ENCODE measurements around the gene ALDH1L1.
"Not testable (repeated sequence)": the region's sequence is repeated elsewhere in the genome, so short reads cannot be mapped to it uniquely, and the experiment has no call there.

ALDH1L1 gene

DNA sequence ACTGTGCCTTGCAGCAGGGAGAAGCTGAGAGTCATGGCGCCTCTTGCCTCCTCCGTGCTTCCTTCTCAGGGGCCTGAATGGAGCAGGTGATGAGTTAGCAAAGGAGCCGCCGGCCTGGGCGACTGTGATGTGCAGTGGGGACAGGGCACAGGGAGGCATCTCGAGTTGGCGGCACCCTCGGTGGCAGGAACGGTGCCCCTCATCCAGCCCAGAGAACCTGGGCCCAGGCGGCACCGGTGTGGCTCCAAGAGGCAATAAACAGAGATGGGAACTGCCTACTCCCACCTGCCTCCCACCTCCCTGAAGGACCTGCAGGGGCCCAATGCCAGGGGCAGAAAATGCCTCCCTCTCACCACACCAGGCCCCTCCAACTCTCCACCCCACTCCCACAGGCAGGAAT, 102.6 kb downstream of the ALDH1L1 start:
- no peak overlapping the region for H3K9ac ChIP-seq (ENCODE audit: low read depth, low read length)
- H3K36me3 ChIP-seq (ENCODE audit: control insufficient read depth, insufficient read depth, low read length) = no peaks in the 10 kb centered on the region
- no peaks in the 10 kb centered on the region for H3K4me1 ChIP-seq (ENCODE audit: control insufficient read depth, insufficient read depth, low read length)
- no peak overlapping the region for H3K4me3 ChIP-seq (ENCODE audit: low read depth, low read length)
- no peaks in the 10 kb centered on the region for H3K27me3 ChIP-seq (ENCODE audit: control insufficient read depth, insufficient read depth, low read length)
- H3K9me3 ChIP-seq (ENCODE audit: control insufficient read depth, insufficient read depth, low read length) = no peaks in the 10 kb centered on the region

DNA sequence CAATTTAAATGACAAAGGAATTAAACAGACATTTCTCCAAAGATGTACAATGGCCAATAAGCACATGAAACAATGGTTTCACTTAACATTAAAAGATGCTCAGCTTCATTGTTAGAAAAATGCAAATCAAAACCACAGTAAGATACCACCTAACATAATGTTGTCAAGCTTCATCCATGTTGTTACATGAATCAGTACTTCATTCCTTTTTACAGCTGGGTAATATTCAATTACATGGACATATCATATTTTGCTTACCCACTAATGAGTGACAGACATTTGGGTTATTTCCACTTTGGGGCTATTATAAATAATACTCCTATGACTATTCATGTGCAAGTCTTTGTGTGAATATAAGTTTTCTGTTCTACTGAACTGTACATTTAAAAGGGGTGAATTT, 104.2 kb downstream of the ALDH1L1 start:
- Histone ChIP-seq H3K4me3 (ENCODE audit: low read depth, low read length) (no peak overlapping the region), H3K27me3 (ENCODE audit: control insufficient read depth, insufficient read depth, low read length) (no peaks in the 10 kb centered on the region), H3K36me3 (ENCODE audit: control insufficient read depth, insufficient read depth, low read length) (no peaks in the 10 kb centered on the region), H3K9me3 (ENCODE audit: control insufficient read depth, insufficient read depth, low read length) (no peaks in the 10 kb centered on the region), H3K9ac (ENCODE audit: low read depth, low read length) (no peak overlapping the region), H3K4me1 (ENCODE audit: control insufficient read depth, insufficient read depth, low read length) (no peaks in the 10 kb centered on the region)

DNA sequence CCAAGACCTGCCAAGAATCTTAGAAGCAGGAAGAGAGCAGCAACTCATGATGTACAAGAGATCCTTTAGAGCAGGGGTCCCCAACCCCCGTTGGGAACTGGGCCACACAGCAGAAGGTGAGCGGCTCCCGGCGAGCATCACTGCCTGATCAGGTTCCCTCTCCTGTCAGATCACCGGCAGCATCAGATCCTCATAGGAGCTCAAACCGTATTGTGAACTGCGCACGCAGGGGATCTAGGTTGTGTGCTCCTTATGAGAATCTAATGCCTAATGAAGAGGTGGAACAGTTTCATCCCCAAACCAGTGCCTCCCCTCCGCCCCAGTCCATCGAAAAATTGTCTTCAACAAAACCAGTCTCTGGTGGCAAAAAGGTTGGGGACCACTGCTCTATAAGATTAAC, 110.2 kb downstream of the ALDH1L1 start:
- Histone ChIP-seq H3K27me3 (ENCODE audit: control insufficient read depth, insufficient read depth, low read length) (no peaks in the 10 kb centered on the region), H3K4me3 (ENCODE audit: low read depth, low read length) (no peak overlapping the region), H3K4me1 (ENCODE audit: control insufficient read depth, insufficient read depth, low read length) (no peaks in the 10 kb centered on the region), H3K9ac (ENCODE audit: low read depth, low read length) (no peak overlapping the region), H3K36me3 (ENCODE audit: control insufficient read depth, insufficient read depth, low read length) (no peaks in the 10 kb centered on the region), H3K9me3 (ENCODE audit: control insufficient read depth, insufficient read depth, low read length) (no peaks in the 10 kb centered on the region)

DNA sequence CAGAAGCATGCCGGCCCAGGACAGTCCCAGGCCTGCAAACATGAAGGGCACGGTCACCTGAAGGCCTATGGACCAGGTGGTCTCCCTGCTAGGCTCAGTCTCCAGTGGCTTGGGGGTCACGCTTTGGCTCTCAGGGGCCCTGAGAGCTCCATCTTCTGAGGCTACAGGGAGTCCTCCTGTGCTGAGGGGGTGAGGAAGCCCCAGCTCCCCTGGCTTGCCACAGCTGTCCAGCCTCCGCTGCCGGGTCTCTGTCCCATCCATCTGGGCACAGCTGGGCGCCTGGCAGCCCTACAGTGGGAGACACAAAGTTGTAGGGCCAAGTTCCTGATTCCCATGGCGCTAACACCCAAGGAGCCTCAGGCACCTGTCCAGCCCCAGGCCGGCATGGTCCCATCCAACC, 112.4 kb downstream of the ALDH1L1 start:
- no peaks in the 10 kb centered on the region for H3K27me3 ChIP-seq (ENCODE audit: control insufficient read depth, insufficient read depth, low read length)
- no peaks in the 10 kb centered on the region for H3K9me3 ChIP-seq (ENCODE audit: control insufficient read depth, insufficient read depth, low read length)
- no peak overlapping the region for H3K4me3 ChIP-seq (ENCODE audit: low read depth, low read length)
- no peaks in the 10 kb centered on the region for H3K4me1 ChIP-seq (ENCODE audit: control insufficient read depth, insufficient read depth, low read length)
- H3K9ac ChIP-seq (ENCODE audit: low read depth, low read length) = no peak overlapping the region
- H3K36me3 ChIP-seq (ENCODE audit: control insufficient read depth, insufficient read depth, low read length) = no peaks in the 10 kb centered on the region

DNA sequence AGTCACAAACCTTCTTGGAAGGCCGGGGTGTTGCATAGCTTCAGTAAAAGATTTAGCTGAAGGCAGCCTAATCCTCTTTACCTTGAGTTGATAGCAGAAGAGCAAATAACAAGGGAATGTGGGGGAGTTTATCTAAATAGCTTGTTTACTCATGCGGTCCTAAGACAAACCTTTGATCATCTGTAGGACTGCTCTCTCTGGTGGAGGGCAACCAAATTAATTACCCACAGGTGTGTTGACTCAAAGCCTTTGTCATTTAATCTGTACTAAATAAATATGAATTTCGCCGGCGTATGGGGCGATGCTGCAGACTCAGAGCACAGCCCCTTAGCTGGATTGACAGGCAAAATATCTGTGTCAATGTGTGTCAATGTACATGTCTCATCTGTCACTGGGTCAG, 113.7 kb downstream of the ALDH1L1 start:
- not testable (repeated sequence) for H3K4me3 ChIP-seq (ENCODE audit: low read depth, low read length); H3K9me3 ChIP-seq (ENCODE audit: control insufficient read depth, insufficient read depth, low read length); H3K36me3 ChIP-seq (ENCODE audit: control insufficient read depth, insufficient read depth, low read length); H3K27me3 ChIP-seq (ENCODE audit: control insufficient read depth, insufficient read depth, low read length); H3K4me1 ChIP-seq (ENCODE audit: control insufficient read depth, insufficient read depth, low read length); H3K9ac ChIP-seq (ENCODE audit: low read depth, low read length)

DNA sequence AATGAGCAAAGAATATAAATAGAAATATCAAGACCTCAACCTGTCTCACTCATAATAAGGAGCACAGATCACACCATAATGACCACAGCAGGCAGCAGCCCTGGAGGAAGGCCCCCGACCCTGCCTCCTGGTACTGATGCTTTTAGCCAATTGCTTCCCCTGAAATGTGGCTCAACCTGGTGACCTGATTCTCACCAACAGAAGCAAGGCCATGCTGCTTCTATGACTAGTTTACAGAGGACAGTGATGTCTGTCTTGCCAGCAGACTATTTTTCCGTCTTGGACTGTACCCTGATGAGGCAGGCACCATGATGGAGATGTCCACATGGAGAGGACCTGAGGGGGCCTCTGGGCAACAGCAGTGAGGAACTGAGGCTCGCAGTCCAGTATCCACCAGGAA, 114.5 kb downstream of the ALDH1L1 start:
- H3K9me3 ChIP-seq (ENCODE audit: control insufficient read depth, insufficient read depth, low read length) = no peaks in the 10 kb centered on the region
- no peak overlapping the region for H3K4me3 ChIP-seq (ENCODE audit: low read depth, low read length)
- no peaks in the 10 kb centered on the region for H3K27me3 ChIP-seq (ENCODE audit: control insufficient read depth, insufficient read depth, low read length)
- H3K9ac ChIP-seq (ENCODE audit: low read depth, low read length) = no peak overlapping the region
- H3K36me3 ChIP-seq (ENCODE audit: control insufficient read depth, insufficient read depth, low read length) = no peaks in the 10 kb centered on the region
- H3K4me1 ChIP-seq (ENCODE audit: control insufficient read depth, insufficient read depth, low read length) = no peaks in the 10 kb centered on the region

DNA sequence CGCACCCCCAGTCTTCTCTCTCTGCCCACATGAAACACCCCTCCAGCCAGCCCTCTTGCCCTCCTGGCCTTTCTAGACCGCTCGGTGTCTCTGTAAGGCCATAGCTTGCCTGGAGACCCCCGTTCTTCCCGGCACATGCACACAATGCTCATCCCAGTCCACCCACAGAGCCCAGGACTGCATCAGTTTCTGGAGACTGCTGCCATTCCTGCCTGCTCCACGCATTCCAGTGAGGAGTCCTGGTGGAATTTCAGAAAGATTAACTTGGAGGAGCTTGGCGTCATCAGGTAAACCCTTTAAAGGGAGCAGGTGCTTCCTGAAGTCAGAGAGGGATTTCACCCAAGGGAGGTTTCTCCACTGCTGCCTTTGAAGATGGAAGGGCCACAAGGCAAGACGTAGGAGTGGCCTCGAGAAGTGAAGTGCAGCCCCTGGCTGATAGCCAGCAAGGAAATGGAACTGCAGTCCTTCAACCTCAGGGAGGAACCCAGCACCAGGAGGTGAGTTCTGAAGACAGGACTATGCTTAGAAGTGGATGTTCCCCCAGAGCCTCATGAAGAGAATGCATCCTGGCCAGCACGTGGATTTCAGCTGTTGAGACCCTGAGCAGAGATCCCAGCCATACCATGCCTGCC, 115.6 kb downstream of the ALDH1L1 start:
- Histone ChIP-seq H3K4me1 (ENCODE audit: control insufficient read depth, insufficient read depth, low read length) (no peaks in the 10 kb centered on the region), H3K9ac (ENCODE audit: low read depth, low read length) (no peak overlapping the region), H3K27me3 (ENCODE audit: control insufficient read depth, insufficient read depth, low read length) (no peaks in the 10 kb centered on the region), H3K4me3 (ENCODE audit: low read depth, low read length) (no peak overlapping the region), H3K9me3 (ENCODE audit: control insufficient read depth, insufficient read depth, low read length) (no peaks in the 10 kb centered on the region), H3K36me3 (ENCODE audit: control insufficient read depth, insufficient read depth, low read length) (no peaks in the 10 kb centered on the region)

DNA sequence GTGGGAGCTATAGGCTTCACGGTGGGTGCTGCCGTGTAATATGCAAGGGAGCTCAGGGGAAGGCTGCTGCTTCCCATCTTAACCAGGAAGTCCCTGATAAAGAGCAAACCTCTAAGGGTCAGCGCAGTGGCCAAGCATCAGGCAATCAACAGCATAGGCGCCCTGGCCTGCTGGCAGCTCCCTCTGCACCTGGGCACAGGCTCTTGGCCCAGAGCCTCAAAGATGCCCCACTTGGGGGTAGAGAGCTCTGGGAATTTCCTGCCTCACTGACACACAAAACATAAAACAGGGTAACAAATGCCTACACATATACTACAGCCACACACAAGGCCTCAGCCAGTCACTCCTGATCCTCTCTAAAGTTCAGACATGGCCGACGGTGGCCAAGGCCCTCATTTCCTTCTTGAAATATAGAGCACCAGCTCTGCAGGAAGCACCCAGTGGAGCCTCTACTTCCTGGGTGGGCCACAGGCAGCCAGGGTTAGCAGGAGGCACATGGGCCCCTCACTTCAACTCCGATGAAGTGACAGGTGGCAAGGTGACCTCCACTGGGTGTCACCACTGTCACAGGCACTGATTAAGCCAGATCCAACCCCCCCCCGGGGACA, 116.9 kb downstream of the ALDH1L1 start:
- H3K36me3 ChIP-seq (ENCODE audit: control insufficient read depth, insufficient read depth, low read length) = no peaks in the 10 kb centered on the region
- no peaks in the 10 kb centered on the region for H3K9me3 ChIP-seq (ENCODE audit: control insufficient read depth, insufficient read depth, low read length)
- no peak overlapping the region for H3K9ac ChIP-seq (ENCODE audit: low read depth, low read length)

DNA sequence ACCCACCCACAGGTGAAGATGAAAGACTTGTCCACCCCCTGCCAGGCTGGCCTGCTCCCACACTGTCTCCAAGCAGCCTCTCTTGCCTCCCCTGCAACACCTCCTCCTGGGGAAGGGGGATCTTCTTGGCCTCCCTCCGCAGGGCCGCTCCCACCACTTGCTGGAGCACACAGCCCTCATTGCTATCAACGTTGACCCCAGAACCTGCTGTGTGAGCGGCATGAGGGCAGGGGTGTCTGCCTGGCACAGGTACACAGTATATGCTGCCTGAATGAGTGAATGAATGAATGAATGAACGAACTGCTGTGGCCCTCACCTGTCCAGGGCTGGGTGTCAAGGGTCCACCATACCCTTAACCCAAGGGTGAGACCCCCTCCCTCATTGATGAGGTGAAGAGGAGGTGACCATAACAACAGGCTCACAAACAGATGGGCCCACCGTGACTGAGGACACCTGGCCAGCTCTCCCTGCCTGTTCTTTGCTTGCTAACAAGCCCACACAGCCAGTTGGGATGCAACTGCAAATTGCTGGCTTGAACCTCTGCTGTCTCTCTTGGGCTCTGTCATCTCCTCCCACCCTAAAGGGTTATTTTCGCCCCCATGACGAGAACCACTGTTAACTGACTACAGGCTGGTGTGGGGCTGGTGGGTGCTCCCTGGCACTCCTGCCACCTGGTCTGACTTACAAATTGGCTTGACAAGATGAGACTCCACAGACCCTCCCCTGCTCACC, 118.9 kb downstream of the ALDH1L1 start:
- Histone ChIP-seq H3K9me3 (ENCODE audit: control insufficient read depth, insufficient read depth, low read length) (no peaks in the 10 kb centered on the region), H3K9ac (ENCODE audit: low read depth, low read length) (no peak overlapping the region), H3K27me3 (ENCODE audit: control insufficient read depth, insufficient read depth, low read length) (no peaks in the 10 kb centered on the region), H3K4me3 (ENCODE audit: low read depth, low read length) (no peak overlapping the region), H3K4me1 (ENCODE audit: control insufficient read depth, insufficient read depth, low read length) (no peaks in the 10 kb centered on the region), H3K36me3 (ENCODE audit: control insufficient read depth, insufficient read depth, low read length) (no peaks in the 10 kb centered on the region)

More for the DNA sequence above, 116.9 kb downstream of the ALDH1L1 start:
- H3K4me3 ChIP-seq (ENCODE audit: low read depth, low read length) = no peak overlapping the region
- H3K27me3 ChIP-seq (ENCODE audit: control insufficient read depth, insufficient read depth, low read length) = no peaks in the 10 kb centered on the region
- H3K4me1 ChIP-seq (ENCODE audit: control insufficient read depth, insufficient read depth, low read length) = no peaks in the 10 kb centered on the region

DNA sequence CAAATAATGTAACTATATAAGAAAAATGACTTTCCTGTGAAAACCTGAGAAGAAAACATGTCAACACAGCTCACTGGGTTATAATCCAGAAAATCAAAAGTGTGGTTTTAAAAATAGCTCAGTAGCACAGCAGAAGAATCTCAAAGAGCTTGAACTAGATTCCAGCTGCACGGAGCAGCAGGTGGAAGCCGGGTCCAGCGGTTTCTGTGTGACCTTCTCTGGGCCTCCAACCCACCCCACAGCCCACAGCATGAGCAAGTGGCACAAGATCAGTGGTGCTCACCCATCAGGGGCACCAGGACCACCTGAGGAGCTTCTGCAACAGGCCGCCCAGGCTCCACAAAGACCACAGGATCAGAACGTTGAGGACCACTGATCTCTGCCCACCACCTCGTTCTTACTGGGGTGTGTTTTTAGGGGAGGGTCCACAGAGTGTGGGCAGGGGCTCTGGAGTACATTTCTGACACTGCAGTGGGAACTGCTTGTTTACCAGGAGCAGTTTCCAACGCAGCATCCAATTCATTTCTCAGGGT, 119.7 kb downstream of the ALDH1L1 start:
- Histone ChIP-seq H3K4me3 (ENCODE audit: low read depth, low read length) (no peak overlapping the region), H3K36me3 (ENCODE audit: control insufficient read depth, insufficient read depth, low read length) (no peaks in the 10 kb centered on the region), H3K27me3 (ENCODE audit: control insufficient read depth, insufficient read depth, low read length) (no peaks in the 10 kb centered on the region), H3K4me1 (ENCODE audit: control insufficient read depth, insufficient read depth, low read length) (no peaks in the 10 kb centered on the region), H3K9me3 (ENCODE audit: control insufficient read depth, insufficient read depth, low read length) (no peaks in the 10 kb centered on the region), H3K9ac (ENCODE audit: low read depth, low read length) (no peak overlapping the region)

DNA sequence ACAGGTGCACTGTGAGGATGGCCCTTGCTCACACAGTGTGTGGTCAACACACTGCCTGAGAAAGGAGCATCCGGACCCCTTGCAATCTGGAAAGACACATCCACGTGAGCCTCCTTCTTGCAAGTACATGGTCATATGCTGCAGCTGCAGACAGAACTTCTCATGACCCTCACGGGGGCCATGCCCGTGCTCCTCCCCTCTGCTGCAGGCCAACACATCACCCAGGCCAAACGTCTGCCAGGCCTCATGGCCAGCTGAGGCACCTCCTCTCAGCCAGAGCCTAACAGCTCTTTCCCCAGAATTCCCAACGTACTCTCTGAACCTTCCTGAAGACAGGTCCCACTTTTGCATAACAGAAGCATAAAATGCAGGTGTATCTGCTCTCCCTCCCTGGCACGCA, 121.7 kb downstream of the ALDH1L1 start:
- Histone ChIP-seq H3K36me3 (ENCODE audit: control insufficient read depth, insufficient read depth, low read length) (no peaks in the 10 kb centered on the region), H3K4me3 (ENCODE audit: low read depth, low read length) (no peak overlapping the region), H3K27me3 (ENCODE audit: control insufficient read depth, insufficient read depth, low read length) (no peaks in the 10 kb centered on the region), H3K4me1 (ENCODE audit: control insufficient read depth, insufficient read depth, low read length) (no peaks in the 10 kb centered on the region), H3K9ac (ENCODE audit: low read depth, low read length) (no peak overlapping the region), H3K9me3 (ENCODE audit: control insufficient read depth, insufficient read depth, low read length) (no peaks in the 10 kb centered on the region)

DNA sequence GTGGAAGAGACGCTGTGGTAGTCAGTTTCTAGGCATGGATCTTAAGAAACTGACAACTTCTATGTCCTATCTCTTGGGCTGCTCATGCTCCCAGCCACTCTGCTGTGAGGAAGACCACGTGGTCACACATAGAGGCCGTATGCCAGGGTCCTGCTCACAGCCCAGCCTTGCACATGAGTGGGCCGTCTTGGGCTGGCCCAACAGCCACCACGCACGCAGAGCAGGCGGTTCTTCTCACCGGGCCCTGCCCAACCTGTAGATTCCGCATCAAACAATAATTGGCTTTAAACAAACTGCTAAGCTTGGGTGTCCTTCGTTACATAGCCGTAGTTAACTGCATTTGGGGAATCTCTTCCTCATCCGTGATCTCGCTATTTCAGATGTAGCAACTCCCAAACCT, 122.5 kb downstream of the ALDH1L1 start:
- no peaks in the 10 kb centered on the region for H3K36me3 ChIP-seq (ENCODE audit: control insufficient read depth, insufficient read depth, low read length)
- no peak overlapping the region for H3K4me3 ChIP-seq (ENCODE audit: low read depth, low read length)
- H3K9ac ChIP-seq (ENCODE audit: low read depth, low read length) = no peak overlapping the region
- H3K9me3 ChIP-seq (ENCODE audit: control insufficient read depth, insufficient read depth, low read length) = no peaks in the 10 kb centered on the region
- no peaks in the 10 kb centered on the region for H3K4me1 ChIP-seq (ENCODE audit: control insufficient read depth, insufficient read depth, low read length)
- H3K27me3 ChIP-seq (ENCODE audit: control insufficient read depth, insufficient read depth, low read length) = no peaks in the 10 kb centered on the region

Data from iPS-15b (cell line).